CD14-positive monocyte (primary cell): ENCODE results near the gene TMEM132C. TPM values are rescaled to one million over a fixed set of nuclear protein-coding genes. Genes with fewer than 3 reads are reported as not detected.

Experiments
- DNase-seq, 3 donors: peaks; one replicate each; pipeline ENCODE4 v3.0.0-alpha.2; 2011 to 2022
- H2AFZ ChIP-seq: 2 replicates; pipeline ENCODE4 v1.6.0; 2012; ENCODE audit warnings: mild to moderate bottlenecking, low read depth, low read length, inconsistent platforms; ENCODE audit not compliant: insufficient read depth, poor library complexity, severe bottlenecking
- H3K27ac ChIP-seq, 2 donors: 1 replicate in 1 of 2; 2 replicates in 1 of 2; pipeline ENCODE4 v1.5.1; 2012 to 2013; ENCODE audit warnings: low read length in 2 of 2, control low read depth in 1 of 2, inconsistent platforms in 1 of 2, low read depth in 1 of 2, mild to moderate bottlenecking in 1 of 2
- H3K27me3 ChIP-seq, 2 donors: one replicate each; pipeline versions ENCODE4 v1.6.0 to v1.6.1; 2011 to 2013; ENCODE audit warnings: low read length in 2 of 2; ENCODE audit not compliant: control insufficient read depth in 2 of 2, insufficient read depth in 2 of 2
- H3K36me3 ChIP-seq, 2 donors: replicated peaks in 1 of 2; 1 replicate in 1 of 2; 2 replicates in 1 of 2; pipeline versions ENCODE4 v1.5.1 to v1.6.1; 2012 to 2013; ENCODE audit warnings: low read length in 2 of 2, control low read depth in 1 of 2, inconsistent platforms in 1 of 2, mild to moderate bottlenecking in 1 of 2; ENCODE audit not compliant: insufficient read depth in 2 of 2, control insufficient read depth in 1 of 2
- H3K4me1 ChIP-seq, 2 donors: 1 replicate in 1 of 2; 2 replicates in 1 of 2; pipeline versions ENCODE4 v1.5.1 to v1.6.1; 2012 to 2013; ENCODE audit warnings: low read length in 2 of 2, control low read depth in 1 of 2, inconsistent platforms in 1 of 2, mild to moderate bottlenecking in 1 of 2, moderate library complexity in 1 of 2; ENCODE audit not compliant: insufficient read depth in 2 of 2, control insufficient read depth in 1 of 2
- H3K4me2 ChIP-seq: replicated peaks from 2 replicates; pipeline ENCODE3; 2012; ENCODE audit warnings: low read length, moderate library complexity, mild to moderate bottlenecking; ENCODE audit not compliant: poor library complexity, severe bottlenecking; ENCODE audit errors: extremely low read depth
- H3K4me3 ChIP-seq, 3 experiments: fragments of 200-600 bp in 1 of 3; sonication (generic) in 1 of 3; replicated peaks in 1 of 3; 1 replicate in 2 of 3; 2 replicates in 1 of 3; pipeline ENCODE4 v1.5.1; 2011 to 2013; ENCODE audit warnings: low read length in 3 of 3, mild to moderate bottlenecking in 3 of 3, control low read depth in 2 of 3, low read depth in 2 of 3, inconsistent platforms in 1 of 3, moderate library complexity in 1 of 3
- H3K79me2 ChIP-seq: 2 replicates; pipeline ENCODE4 v1.6.0; 2012; ENCODE audit warnings: mild to moderate bottlenecking, control low read depth, inconsistent platforms, low read length, moderate library complexity; ENCODE audit not compliant: insufficient read depth
- H3K9ac ChIP-seq: 2 replicates; pipeline ENCODE4 v1.6.0; 2017; ENCODE audit warnings: low read length, mild to moderate bottlenecking; ENCODE audit not compliant: insufficient read depth, poor library complexity, severe bottlenecking
- H3K9me3 ChIP-seq, 2 donors: replicated peaks in 1 of 2; 1 replicate in 1 of 2; 2 replicates in 1 of 2; pipeline versions ENCODE4 v1.5.1 to v1.6.1; 2012 to 2013; ENCODE audit warnings: low read length in 2 of 2, control low read depth in 1 of 2; ENCODE audit not compliant: control insufficient read depth in 1 of 2, insufficient read depth in 1 of 2
- H4K20me1 ChIP-seq: 2 replicates; pipeline ENCODE4 v1.6.0; 2012; ENCODE audit warnings: mild to moderate bottlenecking, low read length, control low read depth, moderate library complexity; ENCODE audit not compliant: insufficient read depth
- H3K27ac Mint-ChIP-seq, 7 donors: one replicate each; pipeline ENCODE4 v1.8.0; 2020; ENCODE audit warnings: mild to moderate bottlenecking in 7 of 7, mixed read lengths in 7 of 7, moderate library complexity in 6 of 7, inconsistent platforms in 2 of 7
- H3K27me3 Mint-ChIP-seq, 3 donors: one replicate each; pipeline ENCODE4 v1.8.0; 2021 to 2022; ENCODE audit warnings: low read depth in 3 of 3, mild to moderate bottlenecking in 3 of 3, mixed read lengths in 3 of 3, moderate library complexity in 3 of 3, inconsistent platforms in 1 of 3
- H3K36me3 Mint-ChIP-seq, 2 donors: one replicate each; pipeline ENCODE4 v1.8.0; 2020; ENCODE audit warnings: mixed read lengths in 2 of 2, inconsistent platforms in 1 of 2, mild to moderate bottlenecking in 1 of 2
- H3K4me1 Mint-ChIP-seq: one replicate; pipeline ENCODE4 v1.8.0; 2020; ENCODE audit warnings: mild to moderate bottlenecking, mixed read lengths
- H3K4me3 Mint-ChIP-seq, 2 donors: one replicate each; pipeline ENCODE4 v1.8.0; 2020; ENCODE audit warnings: mild to moderate bottlenecking in 2 of 2, mixed read lengths in 2 of 2, moderate library complexity in 1 of 2
- H3K9me3 Mint-ChIP-seq, 7 donors: one replicate each; pipeline ENCODE4 v1.8.0; 2020 to 2022; ENCODE audit warnings: mixed read lengths in 7 of 7, mild to moderate bottlenecking in 6 of 7, moderate library complexity in 6 of 7, inconsistent platforms in 2 of 7
- CTCF ChIP-seq: fragments of 200-600 bp; IDR thresholded peaks from one replicate; pipeline ENCODE4 v1.8.0; 2022; ENCODE audit warnings: antibody characterized with exemption, mild to moderate bottlenecking
- WGBS: methylation state at CpG from one replicate; pipeline ENCODE4 v1.1.5; 2013; ENCODE audit warnings: missing lambda C conversion rate; ENCODE audit not compliant: insufficient coverage; 5-methylcytosine and 5-hydroxymethylcytosine counted together
- intact Hi-C, 2 donors: fragments of 100-400 bp; cut with micrococcal nuclease; formaldehyde crosslinking; loops; one replicate each; pipeline versions ENCODE4 v1.15.0 to v1.15.1; 2023
- polyA plus RNA-seq, 3 donors: library from polyadenylated mRNA; depleted of rRNA in 1 of 3; unstranded in 2 of 3; stranded (reverse) in 1 of 3; fragments of 300-500 nt in 2 of 3; fragments of >200 nt in 1 of 3; fragmentation: Illumina TruSeq in 2 of 3; gene quantifications; 1 replicate in 2 of 3; 2 replicates in 1 of 3; pipeline ENCODE4 v1.2.3, GENCODE V29; 2012 to 2021

TMEM132C gene
- polyA plus RNA-seq, 3 donors, result not detected

- Mint-ChIP-seq H3K36me3 (no peaks in the 10 kb centered on the region), H3K27me3 (peaks cover 0 to 5% (median 1%) of the 10 kb centered on the region in 3 donors), H3K27ac (no peak overlapping the region), H3K4me1 (no peaks in the 10 kb centered on the region), H3K9me3 (peaks cover 0 to 9% (median 2%) of the 10 kb centered on the region in 7 donors), H3K4me3 (no peak overlapping the region)
- Histone ChIP-seq H4K20me1 (no peaks in the 10 kb centered on the region), H3K4me1 (no peaks in the 10 kb centered on the region), H3K4me2 (no peak overlapping the region), H3K36me3 (no peaks in the 10 kb centered on the region), H3K79me2 (no peaks in the 10 kb centered on the region), H3K9ac (no peak overlapping the region), H3K27ac (no peak overlapping the region), H3K4me3 (no peak overlapping the region), H3K9me3 (peaks cover 0 to 3% of the 10 kb centered on the region in 2 donors), H2AFZ (no peak overlapping the region), H3K27me3 (no peaks in the 10 kb centered on the region)
- intact Hi-C loops, result no loop called here
- WGBS, result 88% methylated on average over 3 of the region's 5 CpGs
- DNase-seq, result no peak
- no peak for TF ChIP-seq CTCF
Observed at GRCh38 chr12:128426511-128426910, 159.5 kb downstream of the TMEM132C start.

GRCh38 chr12:128439796-128440195 is 172.8 kb downstream of the TMEM132C start:
- intact Hi-C loops, result no loop called here
- no peaks in the 10 kb centered on the region for H3K9me3 ChIP-seq
- no peak overlapping the region for H3K4me3 ChIP-seq
- no peaks in the 10 kb centered on the region for H3K4me1 ChIP-seq
- 100% methylated on average over 3 of the region's 5 CpGs for WGBS
- H3K27ac ChIP-seq, result no peak overlapping the region
- no peaks in the 10 kb centered on the region for H3K36me3 ChIP-seq
- no peaks in the 10 kb centered on the region for H3K27me3 ChIP-seq
- no peak overlapping the region for H2AFZ ChIP-seq
- peaks cover 0 to 2% (median 2%) of the 10 kb centered on the region in 3 donors for H3K27me3 Mint-ChIP-seq
- no peak overlapping the region for H3K4me2 ChIP-seq
- H3K4me3 Mint-ChIP-seq, result no peak overlapping the region
- DNase-seq, result no peak
- no peaks in the 10 kb centered on the region for H3K4me1 Mint-ChIP-seq
- H3K27ac Mint-ChIP-seq, result no peak overlapping the region
- H3K79me2 ChIP-seq, result no peaks in the 10 kb centered on the region
- H3K36me3 Mint-ChIP-seq, result no peaks in the 10 kb centered on the region
- no peak overlapping the region for H3K9ac ChIP-seq
- no peak for TF ChIP-seq CTCF
- H4K20me1 ChIP-seq, result no peaks in the 10 kb centered on the region
- H3K9me3 Mint-ChIP-seq, result peaks cover 2 to 17% (median 3%) of the 10 kb centered on the region in 7 donors
